Measurements from ENCODE around the gene ERI3.

GRCh38 chr1:44229435-44230167 lies 125.5 kb downstream of the ERI3 start:
- TF ChIP-seq PHF8 (IDR thresholded peaks at IDR 0.05; ENCODE audit: borderline replicate concordance, low read depth) (no peak), ESRRA (IDR thresholded peaks at IDR 0.05; ENCODE audit: borderline replicate concordance, low read length) (no peak), CTCF (IDR thresholded peaks at IDR 0.05) (no peak), SMC3 (IDR thresholded peaks at IDR 0.05) (no peak), MAZ (IDR thresholded peaks at IDR 0.05; ENCODE audit: borderline replicate concordance, low read depth, low read length) (no peak), KDM1A (IDR thresholded peaks at IDR 0.05; ENCODE audit: low read depth) (no peak), REST (IDR thresholded peaks at IDR 0.05) (no peak), NPAS2 (CRISPR knock-in tag; IDR thresholded peaks at IDR 0.05; ENCODE audit: borderline replicate concordance) (no peak), RARB (CRISPR knock-in tag; IDR thresholded peaks at IDR 0.05) (no peak), SREBF2 (IDR thresholded peaks at IDR 0.05) (no peak), HOXA7 (CRISPR knock-in tag; IDR thresholded peaks at IDR 0.05) (no peak)
